NCI-H345 treated with DMSO at 0.1 percent for 48 hours (cell line): ENCODE data around the gene KCTD5.
"Not testable (repeated sequence)": the region's sequence is repeated elsewhere in the genome, so short reads cannot be mapped to it uniquely, and the experiment has no call there.

Experiments used
- DNase-seq: peaks from one replicate; lab custom pipeline; 2025; ENCODE audit not compliant: unreplicated experiment; lab: John Stamatoyannopoulos, UW

KCTD5 gene

GRCh38 chr16:2696601-2697250 is 14.4 kb downstream of the KCTD5 start:
- DNase-seq: not testable (repeated sequence)

DNA sequence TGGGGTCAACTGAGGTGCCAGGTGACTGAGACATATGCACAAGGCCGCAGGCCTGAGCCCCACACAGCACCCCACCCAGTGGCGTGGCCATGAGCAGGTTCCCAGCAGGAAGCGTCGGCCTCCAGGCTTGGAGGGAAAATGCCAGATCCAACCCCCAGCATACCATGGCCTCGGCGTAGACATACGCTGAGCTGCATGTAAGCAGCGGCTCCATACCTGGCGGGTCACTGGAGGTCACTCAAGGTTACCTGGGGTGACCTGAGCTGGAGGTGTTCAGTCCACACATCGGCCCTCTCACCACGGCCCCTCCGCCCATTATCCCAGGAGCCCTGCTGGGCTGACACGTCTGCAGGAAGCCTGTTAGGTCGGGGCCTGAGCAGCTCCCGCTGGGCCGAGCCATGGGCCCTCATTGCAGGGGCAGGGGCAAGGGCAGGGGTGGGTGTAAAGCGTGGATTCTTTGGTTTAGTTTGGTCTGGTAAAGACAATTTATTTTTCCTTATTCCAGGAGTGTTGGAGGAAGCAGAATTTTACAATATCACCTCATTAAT is 15.2 kb downstream of the KCTD5 start:
- no peak for DNase-seq

GRCh38 chr16:2698103-2698870 is 16.0 kb downstream of the KCTD5 start:
- DNase-seq: no peak

DNA sequence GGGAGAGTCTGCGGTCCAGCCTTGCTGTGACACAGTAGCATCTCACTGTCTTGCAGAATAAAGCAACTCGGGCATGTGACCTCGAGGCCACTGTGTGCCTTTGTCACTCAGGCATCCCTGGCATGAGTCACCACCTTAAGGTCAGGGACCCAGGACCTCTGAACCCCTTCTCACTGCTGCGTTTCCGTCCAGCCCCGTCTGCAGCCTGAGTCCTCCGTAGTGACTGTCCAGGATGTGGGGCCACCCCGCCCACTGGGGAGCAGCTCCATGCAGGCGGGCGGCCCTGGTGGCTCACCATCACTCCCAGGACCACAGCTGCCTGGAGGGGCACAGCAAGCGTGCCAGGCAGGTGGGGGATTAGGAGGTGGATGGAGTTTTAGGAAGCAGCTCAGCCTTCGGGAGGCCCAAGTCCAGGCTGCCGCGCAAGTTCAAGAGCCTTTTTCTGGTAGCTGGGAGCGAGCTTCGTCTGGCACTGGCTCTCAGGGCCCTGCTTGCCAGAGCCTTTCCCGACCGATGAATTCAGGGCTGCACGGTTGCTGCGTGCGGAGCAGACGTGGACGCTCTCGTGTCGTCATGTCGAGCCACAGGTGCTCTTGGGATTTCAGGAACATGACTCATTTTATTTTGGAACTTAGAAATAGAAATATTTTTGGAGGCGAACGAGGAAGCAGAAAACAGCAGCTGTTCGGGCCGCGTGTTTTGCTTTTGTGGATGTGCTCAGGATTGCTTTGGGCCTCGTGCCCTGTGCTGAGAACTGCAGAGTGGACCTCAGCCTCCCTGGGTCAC is 16.8 kb downstream of the KCTD5 start:
- DNase-seq: no peak

DNA sequence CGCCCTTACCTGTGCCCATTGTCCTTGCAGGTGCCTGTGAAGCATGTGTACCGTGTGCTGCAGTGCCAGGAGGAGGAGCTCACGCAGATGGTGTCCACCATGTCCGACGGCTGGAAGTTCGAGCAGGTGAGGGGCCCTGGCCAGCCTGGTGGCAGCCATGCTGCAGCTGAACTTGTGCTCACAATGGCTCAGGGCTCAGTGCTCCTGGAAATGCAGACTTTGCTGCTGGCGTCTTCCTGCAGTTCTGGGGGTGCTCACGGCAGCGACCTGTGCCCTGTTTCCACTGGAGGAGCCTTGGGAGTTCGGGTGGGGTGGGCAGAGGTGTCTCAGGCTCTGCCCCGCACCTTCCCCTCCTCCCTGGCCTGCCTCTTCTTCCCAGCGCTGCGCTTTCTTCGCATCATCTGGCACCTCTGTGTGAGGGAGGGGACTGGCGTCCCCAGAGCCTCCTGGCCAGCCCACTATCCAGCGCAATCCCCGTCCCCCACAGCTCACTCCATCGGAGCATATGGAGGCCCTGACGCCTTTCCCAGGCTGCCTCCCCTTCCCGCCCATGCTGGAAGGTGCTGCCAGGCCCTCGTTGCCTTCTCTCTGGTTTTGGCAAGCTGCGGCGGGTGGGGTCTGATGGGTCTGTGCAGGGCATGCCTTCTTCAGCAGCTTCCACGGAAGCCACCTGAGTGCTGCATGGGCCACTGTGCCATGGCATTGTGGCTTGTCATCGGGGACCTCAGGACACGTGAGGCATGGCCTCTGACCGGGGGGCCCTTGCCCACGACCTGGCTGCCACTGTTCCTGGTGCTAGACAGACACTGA is 17.7 kb downstream of the KCTD5 start:
- DNase-seq: no peak

- no peak for DNase-seq
Measured at GRCh38 chr16:2700786-2701185, 18.5 kb downstream of the KCTD5 start.

DNA sequence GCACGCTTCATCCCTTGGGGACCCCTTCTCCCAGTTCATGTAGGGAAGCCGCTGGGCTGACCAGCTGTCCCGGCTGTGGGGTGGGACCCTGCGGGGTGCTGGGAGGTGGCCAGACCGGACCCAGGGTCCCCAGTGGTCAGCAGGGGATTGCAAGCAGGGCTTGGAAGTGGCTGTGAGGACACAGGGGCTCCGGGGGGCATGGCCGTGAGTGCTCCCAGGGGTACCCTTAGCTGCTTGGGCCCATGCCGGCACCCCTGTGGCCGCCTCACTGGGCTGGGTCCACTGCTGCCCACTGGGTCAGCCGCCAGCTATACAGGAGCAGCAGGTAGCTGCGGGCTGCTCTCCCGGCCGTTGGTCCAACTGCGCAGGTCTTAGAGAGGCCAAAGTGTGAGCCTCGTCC is 18.9 kb downstream of the KCTD5 start:
- no peak for DNase-seq

GRCh38 chr16:2701713-2702437 is 19.6 kb downstream of the KCTD5 start:
- DNase-seq: no peak

DNA sequence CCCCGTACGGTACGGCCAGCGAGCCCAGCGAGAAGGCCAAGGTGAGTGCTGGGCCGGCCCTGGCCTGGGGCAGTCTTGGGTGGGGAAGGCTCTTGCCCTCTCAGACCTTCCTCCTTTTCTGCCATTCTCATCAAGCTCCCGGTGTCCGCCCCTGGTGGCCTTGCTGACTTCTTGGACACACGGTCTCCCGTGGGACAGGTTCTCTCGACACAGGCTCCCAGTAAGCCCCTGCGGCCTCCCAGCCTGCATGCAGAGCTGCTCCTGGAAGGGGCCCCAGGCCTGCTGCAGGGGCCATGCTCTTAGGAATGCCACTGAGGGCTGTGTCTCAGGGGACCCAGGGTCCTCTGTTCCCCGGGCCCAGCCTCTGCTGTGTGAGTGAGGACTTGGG is 20.1 kb downstream of the KCTD5 start:
- DNase-seq: no peak

- no peak for DNase-seq
Measured at GRCh38 chr16:2702871-2703745, 20.8 kb downstream of the KCTD5 start.

GRCh38 chr16:2704166-2704982 is 22.1 kb downstream of the KCTD5 start:
- DNase-seq: no peak

DNA sequence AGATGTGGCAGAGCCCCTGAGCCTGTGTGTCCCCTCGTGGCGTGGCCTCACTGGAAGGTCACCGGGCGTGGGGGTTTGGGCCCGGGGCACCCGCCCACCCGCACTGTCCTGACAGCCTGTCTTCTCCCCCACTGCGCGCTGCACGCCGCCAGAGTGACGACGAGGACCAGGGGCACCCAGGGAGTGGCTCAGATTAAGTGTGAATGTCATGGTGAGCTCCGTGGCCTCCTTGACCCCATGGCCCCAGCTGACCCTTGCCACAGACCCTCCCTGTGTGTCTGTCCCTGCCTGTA is 22.6 kb downstream of the KCTD5 start:
- DNase-seq: no peak

DNA sequence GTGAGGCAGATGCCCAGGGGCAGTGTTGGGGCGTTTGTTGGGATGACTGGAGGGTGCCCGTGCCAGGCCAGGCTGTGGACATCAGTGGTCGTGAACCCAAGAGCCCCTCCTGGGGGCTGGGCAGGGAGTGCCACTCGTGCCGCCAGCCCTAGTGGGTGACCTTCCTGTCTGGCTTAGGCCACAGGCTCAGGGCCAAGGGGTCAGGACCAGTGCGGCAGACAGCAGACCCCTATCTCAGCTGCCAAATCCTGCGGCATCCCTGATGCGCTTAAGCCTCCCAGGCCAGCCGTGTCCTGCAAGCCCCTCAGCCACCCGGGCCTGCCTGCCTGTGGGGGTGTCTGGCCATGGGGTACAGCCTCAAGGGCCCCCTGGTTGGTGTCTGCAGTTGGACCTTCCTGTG is 23.0 kb downstream of the KCTD5 start:
- no peak for DNase-seq

DNA sequence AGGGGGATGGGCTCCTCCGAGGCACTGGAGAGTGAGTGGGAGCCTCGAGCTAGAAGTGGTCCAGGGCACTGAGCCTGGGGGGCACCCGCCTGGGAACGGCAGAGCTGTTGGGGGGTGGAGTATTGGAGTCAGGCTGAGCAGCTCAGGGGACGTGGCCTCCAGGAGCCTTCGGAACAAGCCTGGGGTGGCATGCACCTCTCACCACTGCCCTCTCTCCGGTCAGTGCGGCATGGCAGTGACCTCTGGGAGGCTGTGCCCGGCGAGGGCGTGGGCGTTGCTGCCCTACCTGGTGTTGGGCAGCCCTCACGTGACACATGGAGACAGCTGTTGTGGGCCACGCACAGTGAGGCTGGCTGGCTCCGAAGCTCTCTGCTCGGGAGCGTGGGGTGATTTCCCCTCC is 23.8 kb downstream of the KCTD5 start:
- no peak for DNase-seq

- no peak for DNase-seq
Measured at GRCh38 chr16:2706611-2707311, 24.4 kb downstream of the KCTD5 start.

- no peak for DNase-seq
Measured at GRCh38 chr16:2707368-2708289, 25.3 kb downstream of the KCTD5 start.

DNA sequence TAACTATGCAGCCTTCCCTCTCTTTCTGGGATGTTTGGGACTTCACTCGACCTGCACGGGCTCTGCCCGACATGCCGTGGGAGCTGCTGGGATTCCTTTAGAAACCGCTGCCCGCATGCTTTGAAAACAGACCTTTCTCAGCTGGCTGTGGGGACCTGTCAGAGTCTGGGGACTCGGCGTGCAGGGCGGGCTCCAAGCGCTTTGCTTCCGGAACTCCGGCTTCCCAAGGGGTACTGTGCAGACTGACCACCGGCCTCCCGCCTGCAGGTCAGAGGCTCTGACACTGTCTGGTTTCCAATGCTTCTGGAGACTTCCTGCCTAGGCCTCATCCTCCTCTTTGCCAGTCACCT is 25.9 kb downstream of the KCTD5 start:
- DNase-seq: no peak
